Activated naive CD4-positive, alpha-beta T cell (primary cell): ENCODE data around the gene CYB5R3.
A peak's percentile ranks its signal among the peaks of the same experiment; 100 is the strongest.
"Not testable (repeated sequence)": the region's sequence is repeated elsewhere in the genome, so short reads cannot be mapped to it uniquely, and the experiment has no call there.

Source experiments
- DNase-seq, 4 experiments: peaks; one replicate each; lab custom pipeline; 2025; lab: John Stamatoyannopoulos, UW

Gene CYB5R3

DNA sequence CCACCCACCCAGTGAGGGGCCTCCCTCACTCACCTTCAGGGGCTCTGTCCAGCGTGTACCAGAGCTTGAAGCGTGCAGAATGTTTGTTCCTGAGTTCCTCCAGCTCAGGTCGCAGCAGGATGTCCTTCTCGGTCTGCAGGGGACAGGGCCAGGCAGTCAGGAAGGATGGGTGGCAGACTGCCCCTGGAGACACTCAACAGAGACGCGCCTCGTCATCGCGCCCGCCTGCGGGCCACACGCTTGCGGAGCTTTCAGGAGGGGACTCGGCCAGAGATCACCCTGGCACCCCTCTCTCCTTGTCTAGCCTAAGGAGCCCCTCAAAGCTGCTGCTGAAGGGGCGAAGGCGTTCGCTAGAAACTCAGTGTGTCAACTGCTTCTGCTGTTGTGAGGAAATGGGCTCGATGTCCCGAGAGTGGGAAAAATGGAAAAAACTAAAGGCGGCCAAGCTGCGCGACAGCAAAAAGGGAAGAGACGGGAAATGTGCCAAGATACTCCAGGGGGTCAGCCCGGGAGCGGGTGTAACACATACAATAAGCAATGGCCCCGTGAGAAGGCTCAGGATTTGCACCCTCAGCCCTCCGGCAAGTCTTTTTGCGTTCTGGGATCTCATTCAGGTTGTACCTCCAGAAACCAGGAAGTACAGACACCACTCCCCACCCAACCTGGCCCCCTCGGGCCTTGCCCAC is 25.3 kb downstream of the CYB5R3 start:
- no peak for DNase-seq

DNA sequence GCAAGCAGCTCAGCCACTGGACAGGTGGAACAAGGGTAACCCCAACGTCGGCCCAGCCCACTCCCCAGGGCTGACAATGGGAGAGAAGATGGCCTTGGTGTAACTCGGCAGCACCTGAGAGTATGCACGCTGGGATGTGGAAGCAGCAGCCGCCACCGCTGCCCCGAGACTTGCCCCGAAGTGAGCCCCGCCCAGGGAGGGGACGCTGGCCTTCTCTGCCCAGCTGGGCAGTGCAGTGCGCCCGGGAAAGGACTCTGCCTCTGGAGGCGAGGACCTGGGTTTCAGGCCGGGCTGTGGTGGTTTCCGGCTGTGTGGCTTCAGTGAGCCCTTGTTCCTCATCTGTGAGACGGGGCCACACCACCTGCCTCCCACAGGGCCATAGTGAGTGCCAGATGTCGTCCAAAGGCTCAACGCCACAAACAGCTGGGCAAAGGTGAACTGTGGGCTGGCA is 25.9 kb downstream of the CYB5R3 start:
- no peak for DNase-seq

DNA sequence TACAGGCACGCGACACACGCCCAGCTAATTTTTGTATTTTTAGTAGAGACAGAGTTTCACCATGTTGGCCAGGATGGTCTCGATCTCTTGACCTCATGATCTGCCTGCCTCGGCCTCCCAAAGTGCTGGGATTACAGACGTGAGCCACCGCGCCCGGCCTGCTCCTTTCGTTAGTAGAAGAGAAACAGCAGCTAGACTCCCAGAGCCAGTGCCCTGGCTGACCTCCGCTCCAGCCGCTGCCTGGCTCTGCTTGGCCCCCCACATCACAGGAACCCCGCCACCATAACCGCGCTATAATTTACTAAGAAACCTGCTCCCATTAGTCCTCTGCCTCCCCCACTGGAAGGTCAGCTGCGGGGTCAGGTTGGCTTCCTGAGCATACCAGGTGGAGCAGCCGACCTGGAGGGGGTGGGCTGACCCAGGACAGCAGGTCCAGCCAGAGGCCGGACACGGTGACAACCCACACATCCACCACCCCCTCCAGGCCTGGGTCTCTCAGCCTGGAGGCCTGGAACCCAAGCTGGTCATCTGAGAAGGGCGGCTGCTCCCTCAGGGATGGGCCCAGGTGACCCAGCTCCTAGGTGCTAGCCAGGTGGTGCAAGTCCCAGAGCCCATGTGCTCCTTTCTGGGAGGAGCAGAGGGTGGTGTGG is 27.0 kb downstream of the CYB5R3 start:
- DNase-seq, result no peak

DNA sequence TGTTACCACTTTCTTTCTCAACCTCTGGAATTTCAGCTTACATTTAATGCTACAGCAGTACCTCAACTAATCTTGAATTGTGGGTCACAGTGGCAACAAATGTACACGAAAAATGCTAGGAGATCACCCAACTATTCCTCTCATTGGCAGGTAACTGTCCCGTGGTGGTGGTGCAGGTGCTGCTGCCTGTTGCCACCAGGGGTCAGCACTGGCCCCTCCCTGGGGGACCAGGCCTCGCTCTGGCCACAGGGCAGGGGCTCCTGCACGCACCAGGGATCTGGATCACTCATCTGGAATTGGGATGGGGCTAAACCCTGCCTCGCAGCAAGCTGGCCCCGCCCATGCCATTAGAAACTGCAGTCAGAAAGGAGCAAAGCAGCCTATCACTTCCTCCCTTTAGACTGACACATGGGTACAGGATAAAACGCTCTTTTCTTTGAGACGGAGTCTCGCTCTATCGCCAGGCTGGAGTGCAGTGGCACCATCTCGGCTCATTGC is 27.6 kb downstream of the CYB5R3 start:
- peak in 2 of 4 experiments; percentile 11 to 48 for DNase-seq

DNA sequence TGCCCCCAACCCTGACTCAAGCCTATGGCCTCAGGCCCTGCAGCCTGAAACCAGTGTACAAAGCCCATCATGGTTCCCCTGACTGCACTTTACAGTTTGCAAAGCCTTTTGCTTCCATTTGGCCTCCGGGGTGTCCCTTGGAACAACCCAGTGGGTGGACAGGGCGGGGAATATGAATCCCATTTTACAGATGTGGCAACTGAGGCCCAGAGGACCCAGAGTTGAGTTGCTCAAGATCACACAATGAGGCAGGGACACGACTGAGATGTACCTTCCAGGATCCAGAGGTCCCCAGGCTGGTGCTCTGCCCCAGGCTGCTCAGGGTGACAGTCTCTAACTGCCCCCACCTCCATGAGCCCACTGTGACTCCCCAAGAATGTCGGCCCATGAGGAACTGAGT is 29.1 kb downstream of the CYB5R3 start:
- DNase-seq, result no peak

DNA sequence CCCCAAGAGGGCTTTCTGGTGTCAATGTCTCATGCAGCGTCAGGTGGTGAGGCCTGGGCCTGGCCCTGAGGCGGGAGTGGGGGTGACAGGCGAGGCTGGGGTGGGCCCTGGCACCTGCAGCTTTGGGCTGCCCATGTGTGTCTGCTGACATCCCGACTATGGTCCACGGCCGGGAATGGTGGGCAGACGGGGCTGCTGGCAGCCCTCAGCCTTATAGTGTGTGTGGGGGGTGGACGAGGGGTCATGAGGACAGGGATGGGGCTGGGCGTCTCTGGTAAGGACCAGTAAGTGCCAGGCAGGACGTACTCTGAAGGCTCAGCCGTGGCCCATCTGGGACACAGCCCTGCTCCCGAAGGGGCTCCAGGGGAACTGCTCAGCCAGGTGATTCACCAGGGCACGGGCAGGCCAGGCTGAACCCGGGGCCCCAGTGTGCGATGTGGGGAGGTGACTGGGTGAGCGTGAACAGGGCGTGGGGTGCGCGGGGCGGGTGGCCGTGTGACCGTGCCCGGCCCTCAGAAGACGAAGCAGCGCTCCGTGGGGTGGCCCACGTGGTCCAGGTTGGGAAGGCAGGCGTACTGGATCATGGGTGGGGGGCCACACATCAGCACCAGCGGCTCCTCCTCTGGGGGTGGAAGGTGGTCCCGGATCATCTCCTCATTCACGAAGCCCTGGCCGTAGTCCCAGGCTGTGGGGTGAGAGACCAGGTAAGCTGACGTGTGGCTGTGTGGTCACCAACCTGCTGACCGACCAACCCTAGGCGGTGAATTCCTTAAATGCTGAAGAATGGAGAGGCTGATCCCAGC is 29.7 kb downstream of the CYB5R3 start:
- no peak for DNase-seq

DNA sequence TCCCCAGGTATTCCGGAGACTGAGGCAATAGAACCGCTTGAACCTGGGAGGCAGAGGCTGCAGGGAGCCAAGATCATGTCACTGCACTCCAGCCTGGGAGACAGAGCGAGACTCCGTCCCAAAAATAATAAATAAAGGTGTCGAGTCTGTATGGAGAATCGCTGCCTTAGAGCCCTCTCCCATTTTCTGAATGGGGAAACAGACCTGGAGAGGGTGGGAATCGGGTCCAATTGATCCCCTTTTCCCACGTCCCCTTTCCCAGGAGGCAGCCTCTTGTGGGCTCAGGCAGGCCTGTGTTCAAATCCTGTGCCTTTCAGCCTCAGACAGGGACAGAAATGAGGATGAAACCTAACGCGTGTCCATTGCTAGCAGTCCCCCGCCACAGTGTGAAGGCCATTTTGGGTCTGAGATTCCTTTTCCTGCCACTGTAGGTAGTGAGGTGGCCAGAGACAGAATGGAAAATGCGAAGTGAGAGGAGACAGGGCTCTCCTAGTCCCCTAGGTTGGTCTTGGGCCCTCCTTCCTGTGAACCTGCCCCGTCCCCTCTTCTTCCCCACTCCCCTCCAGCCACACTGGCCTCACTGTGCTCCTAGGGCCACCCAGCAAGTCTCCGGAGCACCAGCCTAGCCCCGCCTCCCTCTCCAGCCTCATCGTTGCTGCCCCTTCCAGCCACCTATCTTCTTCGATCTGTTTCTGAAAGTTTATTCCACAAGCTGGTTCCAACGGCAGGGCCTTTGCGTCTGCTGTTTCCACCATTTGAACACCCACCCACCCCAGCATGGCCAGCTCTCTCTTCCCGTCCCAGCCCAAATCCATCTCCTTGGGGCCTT is 31.8 kb downstream of the CYB5R3 start:
- no peak for DNase-seq

DNA sequence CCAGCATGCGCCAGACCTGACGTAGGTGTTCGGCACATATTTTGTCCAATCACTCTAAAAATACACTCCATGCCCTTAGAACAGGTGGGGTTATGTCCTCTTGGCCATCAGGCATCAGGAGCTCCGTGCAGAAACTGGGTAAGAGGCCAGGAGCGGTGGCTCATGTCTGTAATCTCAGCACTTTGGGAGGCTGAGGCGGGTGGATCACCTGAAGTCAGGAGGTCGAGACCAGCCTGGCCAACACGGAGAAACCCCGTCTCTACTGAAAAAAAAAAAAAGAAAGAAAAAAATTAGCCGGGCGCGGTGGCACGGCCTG is 33.4 kb downstream of the CYB5R3 start:
- DNase-seq, result not testable (repeated sequence)

DNA sequence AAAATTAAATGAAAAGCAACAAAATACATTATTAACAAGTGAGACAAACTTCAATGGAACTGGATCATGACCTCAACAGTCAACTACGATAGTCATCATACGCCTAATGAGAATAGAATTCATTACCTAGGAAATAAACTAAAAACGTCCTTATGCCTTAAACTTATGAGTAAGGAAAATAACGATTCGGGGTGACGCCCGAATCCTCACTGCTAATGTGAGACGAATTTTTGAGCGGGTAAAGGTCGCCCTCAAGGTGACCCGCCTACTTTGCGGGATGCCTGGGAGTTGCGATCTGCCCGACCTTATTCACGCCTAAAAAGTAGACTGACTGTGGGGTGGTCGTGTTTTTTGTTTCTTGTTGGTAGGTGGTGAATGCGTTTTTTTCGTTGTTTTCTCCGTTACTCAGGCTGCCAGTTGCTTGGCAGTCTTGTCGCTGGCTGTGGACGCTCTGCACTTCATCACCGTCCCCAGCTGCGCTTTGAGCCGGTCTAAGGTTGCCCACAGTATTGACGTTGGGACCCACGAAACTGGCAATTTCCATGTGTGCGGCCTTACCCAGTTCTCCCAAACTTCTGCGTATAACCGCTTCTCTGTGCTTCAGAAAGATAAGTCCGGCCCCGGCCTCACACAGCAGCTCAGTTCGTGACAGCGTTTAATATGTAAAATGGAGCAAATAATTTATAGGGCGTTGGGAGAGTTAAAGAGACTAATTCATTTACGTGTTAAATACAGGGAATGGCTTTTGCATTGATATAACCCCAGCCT is 33.9 kb downstream of the CYB5R3 start:
- peak; percentile 62 to 96 (median 79) for DNase-seq

DNA sequence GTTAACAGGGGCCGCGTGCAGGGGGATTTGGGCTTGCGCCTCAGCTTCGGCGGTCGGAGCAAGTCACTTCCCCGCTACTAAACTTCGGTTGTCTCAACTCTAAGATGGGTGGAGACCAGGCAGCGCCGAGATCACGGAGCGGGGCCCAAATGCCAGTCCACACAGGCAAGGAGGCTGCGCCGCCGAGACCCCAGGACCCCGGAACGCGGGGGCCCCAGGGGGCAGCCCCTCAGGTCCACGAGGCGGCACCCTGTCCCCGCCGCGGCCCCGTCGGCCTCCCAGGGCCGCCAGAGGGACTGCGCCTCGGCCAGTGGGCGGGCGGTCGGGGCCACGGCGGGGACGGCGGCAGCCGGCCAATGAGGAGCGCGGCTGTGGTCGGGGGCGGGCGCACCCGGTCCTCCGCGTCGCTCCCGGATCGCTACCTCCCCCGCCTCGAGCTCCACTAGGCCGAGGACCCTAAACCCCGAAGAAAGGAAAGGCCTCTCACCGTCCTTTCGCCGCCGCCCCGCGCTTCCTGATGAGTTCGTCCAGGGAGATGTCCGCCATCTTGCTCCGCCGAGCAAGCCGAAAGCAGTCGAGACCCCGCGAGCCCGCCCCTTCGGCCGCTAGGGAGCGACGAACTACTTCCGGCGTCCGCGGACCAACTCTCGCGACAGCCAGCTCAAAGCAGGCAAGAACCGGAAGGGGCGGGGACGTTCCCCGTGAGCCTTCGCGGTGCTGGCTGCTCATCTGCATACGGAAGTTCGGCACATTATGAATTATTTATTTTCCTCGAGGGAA is 34.7 kb downstream of the CYB5R3 start, which contains the start of gene POLDIP3:
Gene POLDIP3 (minus strand): TSS at position 572 of the 780 bp plus-strand sequence. CDS start 26 bp downstream, at position 546.
- peak; percentile 98 to 99 (median 98) for DNase-seq

DNA sequence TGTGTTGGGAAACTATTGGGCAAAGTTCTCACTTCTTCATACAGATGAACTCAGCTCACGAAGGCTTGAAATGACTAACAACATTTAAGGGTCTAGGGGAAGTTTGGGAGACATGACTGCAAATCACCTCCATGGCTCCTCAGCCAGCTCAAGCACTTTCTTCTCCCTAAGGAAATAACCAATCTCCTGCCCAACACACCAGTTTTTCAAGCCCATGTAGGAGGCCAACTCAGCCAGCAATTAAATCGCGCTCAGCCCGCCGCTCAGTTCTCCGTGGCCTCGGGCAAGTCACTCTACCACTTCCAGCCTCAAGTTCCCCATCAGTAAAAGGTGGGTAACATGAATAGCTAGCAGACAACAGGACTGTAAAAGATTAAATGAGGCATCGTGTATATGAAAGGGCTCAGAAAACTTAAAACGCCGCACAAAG is 35.3 kb downstream of the CYB5R3 start:
- DNase-seq, result no peak

DNA sequence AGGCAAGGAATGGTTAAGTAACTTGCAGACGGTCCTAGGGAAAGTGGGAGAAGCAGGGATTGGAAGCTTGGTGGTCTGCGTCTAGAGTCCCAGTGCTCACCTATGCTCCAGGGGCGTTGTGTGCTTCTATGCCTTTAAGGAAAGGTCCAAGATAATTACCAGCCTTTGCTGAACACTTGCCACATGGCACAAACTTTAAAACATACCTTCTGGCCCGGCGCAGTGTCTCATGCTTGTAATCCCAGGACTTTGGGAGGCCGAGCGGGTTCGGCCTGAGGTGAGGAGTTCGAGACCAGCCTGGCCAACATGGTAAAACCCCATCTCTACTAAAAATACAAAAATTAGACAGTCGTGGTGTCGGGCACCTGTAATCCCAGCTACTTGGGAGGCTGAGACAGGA is 36.9 kb downstream of the CYB5R3 start:
- DNase-seq, result no peak

DNA sequence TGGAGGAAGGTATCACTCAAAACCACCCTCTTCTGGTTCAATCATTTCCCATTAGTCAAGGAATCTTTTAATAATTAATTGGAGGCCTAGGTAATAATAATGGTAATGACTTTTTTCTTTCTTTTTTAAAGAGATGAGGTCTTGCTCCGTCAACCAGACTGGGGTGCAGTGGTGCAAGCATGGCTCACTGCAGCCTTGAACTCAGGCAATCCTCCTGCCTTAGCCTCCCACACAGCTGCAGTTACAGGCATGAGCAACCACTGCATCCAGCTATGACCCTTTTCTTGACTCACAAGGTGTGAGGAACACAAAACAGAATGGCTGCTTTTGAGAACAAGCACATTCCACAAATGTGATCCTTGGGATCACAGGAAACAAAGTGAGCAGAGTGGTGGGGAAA is 38.1 kb downstream of the CYB5R3 start:
- DNase-seq, result no peak

DNA sequence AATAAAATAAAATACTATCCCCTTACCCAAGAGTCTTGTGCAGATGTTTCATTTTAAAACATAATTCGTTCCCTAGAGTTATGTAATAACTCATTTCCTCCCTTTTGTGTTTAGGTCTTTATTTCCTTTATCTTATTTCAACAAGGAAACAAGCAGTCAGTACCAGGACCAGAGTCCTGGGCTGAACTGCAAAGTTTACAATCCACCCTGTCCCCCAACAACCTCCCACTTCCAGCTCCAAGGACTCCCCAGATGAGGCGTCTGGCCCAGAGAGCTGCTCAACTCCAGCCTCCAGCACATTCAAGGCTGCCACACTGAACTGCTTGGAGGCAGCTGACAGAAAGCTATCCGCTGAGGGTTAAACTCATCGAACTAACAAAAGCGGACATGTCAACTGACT is 39.0 kb downstream of the CYB5R3 start:
- no peak for DNase-seq

DNA sequence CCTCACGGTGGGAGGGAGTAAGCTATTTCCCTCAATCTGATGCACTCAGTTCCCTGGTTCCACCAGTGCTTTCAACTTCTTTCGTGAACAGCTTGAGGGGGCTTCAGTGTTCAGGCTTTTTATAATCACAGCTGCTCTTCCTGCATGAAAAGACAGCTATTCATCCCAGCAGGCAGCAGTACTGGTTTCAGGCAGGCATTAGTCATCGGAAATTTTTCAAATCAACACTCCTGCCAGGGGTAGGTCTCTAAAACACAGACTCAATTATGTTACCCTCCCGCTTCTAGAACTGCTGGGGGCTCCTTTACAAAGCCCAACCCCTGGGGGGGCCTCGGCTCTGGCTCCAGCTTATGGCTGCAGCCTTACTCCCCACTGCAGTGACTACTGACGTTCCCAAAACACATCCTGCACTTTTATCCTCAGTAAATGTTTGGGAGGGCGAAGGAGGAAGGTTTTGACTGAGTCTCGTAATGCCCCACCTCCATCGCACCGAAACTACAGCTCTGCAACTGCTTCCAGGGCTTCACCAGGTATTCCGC is 40.3 kb downstream of the CYB5R3 start:
- DNase-seq, result no peak

DNA sequence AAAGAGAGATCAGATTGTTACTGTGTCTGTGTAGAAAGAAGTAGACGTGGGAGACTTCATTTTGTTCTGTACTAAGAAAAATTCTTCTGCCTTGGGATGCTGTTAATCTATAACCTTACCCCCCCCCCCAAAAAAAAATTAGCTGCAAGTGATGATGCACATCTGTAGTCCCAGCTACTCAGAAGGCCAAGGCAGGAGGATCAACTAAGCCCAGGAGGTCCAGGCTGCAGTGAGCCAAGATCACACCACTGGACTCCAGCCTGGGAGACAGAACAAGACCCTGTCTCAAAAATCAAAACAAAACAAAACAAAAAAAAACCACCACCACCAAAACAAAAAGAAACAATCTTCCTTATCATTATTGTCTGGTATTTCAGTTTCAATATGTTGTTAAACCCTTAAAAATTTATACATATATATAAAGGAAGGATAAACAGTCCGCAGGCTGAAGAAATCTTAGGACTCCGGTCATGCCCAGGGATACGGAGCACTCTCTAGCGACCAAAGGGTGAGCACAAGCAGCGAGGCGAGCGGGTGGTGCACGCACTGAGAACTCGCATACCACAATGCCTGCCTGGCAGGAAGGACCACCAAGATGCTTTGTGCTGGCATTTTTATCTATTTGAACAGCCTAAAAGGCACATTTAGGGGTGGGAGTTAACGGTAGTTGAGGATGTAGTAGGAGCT is 40.9 kb downstream of the CYB5R3 start:
- no peak for DNase-seq

DNA sequence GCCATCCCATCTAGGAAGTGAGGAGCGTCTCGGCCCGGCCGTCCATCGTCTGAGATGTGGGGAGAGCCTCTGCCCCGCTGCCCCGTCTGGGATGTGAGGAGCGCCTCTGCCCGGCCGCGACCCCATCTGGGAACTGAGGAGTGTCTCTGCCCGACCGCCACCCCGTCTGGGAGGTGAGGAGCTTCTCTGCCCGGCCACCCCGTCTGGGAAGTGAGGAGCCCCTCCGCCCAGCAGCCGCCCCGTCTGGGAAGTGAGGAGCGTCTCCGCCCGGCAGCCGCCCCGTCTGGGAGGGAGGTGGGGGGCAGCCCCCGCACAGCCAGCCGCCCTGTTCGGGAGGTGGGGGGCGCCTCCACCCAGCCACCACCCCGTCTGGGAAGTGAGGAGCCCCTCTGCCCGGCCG is 41.6 kb downstream of the CYB5R3 start:
- not testable (repeated sequence) for DNase-seq

DNA sequence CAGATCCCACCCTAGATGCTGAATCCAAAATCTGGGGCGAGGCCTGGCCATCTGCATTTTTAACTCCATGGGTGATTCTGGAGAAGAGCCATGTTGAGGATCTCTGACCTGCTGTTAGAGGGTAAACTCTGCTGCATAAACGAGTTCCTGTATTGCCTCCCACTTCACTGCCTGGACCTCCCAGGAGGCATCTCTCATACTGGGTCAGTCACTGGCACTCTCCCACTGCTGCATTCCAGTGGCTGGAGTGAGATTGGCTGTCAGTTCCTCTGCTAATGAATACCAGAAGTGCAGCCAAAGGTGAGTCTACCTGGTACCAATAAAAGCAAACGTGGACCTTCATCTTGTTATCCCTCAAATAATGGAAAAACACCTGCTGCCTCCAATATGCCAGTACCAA is 44.8 kb downstream of the CYB5R3 start:
- no peak for DNase-seq

DNA sequence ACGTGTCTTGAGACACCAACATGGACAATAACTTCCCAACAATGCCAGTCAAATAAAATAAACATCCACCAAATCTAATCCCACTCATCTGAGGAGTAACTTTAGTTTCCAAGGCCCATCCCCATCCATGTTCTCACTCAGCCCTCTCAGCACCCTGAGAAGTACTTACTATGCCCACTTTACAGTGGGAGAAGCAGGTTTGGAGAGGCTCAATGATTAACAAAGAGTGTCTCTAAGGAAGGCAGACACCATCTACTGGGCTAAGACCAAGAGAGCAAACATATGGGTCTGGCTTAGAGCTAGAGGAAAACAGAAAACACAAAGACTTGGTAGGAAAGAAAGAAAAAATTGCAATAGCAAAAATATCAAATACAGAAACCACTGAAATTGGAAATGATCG is 45.8 kb downstream of the CYB5R3 start:
- no peak for DNase-seq
